NCI-H1930 (cell line): ENCODE measurements around the gene TMEM74B.
"Not testable (repeated sequence)": the region's sequence is repeated elsewhere in the genome, so short reads cannot be mapped to it uniquely, and the experiment has no call there.

ENCODE experiments used
- DNase-seq, 2 experiments: peaks; one replicate each; lab custom pipeline; 2025; lab: John Stamatoyannopoulos, UW

TMEM74B gene

DNA sequence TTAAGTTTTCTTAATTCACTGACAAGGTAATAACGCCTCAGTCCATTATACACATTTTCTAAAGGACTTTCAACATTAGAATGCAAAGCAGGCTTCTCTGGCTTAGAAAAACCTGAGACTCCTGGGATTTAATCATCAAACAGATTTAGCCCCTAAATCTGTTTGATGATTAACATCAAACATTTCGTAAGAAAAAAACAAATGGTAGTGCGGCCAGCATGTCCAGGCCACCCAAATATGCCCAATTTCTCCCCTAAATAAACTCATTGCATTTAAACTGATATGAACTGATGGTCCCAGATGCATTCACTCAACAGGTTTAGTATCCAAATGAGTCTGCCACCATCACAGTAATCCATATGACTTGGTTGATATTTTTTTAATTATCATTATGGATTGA is 6.2 kb downstream of the TMEM74B start:
- DNase-seq = no peak

DNA sequence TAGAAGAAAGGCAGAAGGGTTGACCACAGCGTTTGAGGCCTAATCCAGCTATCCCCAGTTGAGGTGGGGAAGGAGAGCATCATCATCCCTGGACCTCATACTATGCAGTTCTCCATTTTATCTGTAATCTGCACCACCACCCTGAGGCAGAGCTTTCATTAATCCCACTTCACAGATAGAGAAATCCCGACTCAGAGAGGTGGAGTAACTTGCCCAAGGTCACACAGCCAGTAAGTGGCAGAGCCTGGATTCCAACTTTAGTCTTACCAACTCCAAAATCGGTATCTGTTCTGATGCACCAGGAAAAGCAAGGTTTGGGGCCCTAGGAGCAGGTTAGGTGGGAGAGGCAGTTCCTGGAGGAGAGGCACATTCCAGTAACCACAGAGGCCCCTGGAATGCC is 6.7 kb downstream of the TMEM74B start:
- no peak for DNase-seq

DNA sequence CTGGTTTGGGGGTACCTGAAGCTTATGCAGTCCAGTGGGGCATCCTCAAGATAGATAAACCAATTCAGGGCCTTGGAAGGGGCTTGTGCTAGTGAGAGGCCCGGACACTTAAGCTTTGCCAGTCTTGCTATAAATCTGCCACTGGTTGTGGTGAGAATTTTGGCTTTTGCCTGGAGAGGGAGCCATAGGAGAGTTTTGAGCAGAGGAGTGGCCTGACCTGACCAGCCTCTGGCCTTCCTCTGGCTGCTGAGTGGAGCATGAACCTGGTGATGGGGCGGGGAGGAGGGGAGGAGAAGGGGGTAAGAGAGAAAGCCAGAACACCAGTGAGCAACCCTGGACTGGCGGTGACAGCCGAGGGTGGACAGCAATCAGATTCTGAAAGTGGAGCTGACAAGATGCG is 7.1 kb downstream of the TMEM74B start:
- DNase-seq = no peak

DNA sequence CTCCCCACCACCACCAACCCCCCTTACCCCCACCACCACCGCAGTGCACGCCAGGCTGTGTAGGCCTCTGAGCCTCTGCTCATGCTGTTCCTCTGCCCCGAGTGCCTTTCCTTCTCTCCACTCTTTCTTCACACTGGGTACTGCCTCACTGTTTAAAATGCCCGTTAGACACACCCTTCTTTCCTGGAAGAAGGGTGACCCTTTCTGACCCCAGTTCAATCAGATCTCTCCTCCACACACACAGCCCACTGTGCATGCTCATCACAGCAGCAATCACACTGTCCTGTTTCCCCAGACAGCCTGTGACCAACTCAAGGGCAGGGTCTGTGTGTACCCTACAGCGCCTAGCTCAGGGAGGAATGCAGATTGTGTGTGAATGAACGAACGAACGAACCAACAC is 10.0 kb downstream of the TMEM74B start:
- no peak for DNase-seq

DNA sequence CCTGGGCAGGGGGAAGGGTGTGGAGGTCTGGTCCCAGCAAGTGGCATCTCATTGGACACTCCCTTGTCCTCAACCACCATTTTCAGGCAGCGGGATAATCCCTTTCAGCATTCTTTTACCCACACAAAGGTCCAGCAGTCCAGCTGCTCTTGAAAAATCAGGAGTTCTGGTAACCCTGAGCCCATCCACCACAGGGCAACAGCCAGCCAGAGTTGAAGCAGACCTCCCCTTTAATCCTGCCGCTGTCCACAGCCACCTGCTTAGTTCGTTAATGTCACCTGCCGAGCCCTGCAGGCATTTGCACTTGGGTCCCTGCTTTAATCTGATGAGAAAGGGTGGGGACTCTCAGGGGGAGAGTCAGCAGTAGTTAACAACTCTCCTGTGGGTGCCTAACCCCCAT is 11.1 kb downstream of the TMEM74B start:
- DNase-seq = no peak

DNA sequence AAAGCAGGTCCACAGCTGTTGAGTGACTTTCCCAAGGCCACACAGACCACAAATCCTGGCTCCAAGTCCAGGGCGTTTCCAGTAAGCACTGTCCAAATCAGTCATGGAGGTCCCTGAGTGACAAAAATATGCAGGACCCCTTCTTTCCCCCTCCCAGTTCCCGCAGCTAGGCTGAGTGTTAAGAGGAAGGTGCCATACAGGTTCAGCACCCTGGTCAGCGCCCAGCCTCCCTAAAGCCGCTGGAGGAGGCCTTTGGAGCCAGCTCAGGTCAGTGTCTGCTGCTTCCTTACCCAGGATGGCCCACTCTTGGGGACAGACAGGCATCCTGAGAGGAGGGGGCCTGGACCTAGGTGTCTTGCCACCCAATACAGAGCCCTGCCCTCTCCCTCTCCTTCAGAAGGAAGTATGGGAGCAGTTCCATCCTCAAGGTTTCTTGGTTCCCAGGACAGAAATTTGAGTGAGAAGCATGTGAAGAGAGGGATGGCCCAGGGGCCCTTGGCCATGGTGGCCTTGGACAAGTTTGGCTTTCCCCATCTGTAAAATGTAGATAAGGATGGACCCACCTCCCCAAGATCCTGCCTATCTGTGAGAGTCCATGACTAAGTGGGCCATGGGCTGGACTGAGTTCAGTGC is 13.2 kb downstream of the TMEM74B start:
- DNase-seq = no peak

DNA sequence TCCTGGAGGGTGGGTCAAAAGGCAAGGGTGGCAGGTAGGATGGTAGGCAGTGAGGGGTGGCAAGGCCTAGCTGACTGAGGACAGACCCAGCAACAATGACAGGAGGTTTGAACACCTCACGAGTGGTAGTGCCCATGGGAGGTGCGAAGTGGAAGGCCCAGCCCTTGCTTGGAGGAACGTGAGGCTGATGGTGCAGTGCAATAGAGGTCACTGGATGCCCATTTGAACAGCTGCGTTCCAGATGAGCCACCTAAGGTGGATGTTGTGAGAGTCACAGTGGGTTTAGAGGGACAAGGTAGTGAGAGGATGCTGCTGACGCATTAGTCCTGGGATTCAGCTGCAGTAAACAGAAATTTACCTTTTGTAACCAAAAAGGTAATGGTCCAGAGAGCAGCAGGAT is 15.6 kb downstream of the TMEM74B start:
- no peak for DNase-seq

DNA sequence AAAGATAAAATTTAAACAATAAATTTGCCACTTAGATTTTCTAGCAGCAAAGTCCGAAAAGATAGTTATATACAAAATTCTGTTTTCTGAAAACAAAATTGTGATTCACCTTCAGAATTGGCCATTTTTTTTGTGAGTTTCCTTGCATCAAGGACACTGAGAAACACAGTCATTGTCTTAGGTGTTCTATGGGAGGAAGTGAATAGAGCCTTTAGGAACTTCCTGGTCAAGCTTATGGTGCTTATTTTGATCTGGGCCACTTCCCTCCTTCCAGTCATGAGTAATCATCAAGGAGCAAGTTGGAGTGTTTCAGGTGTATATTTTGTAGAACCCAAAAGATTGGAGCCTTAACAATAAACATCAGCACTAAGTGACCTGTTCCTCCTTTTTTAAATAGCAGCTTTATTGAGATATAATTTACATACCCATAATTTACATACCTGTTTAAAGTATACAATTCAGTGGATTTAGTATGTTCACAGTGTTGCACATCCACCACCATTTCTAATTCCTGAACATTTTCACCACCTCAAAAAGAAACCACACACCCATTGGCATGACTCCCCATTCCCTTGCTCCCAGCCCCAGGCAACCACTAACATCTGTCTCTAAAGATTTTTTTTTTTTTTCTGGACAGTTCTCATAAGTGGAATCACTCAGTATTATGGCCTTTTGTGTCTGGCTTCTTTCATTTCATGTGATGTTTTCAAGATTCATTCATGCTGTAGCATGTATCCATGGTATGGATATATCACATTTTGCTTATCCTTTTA is 17.6 kb downstream of the TMEM74B start:
- no peak for DNase-seq

DNA sequence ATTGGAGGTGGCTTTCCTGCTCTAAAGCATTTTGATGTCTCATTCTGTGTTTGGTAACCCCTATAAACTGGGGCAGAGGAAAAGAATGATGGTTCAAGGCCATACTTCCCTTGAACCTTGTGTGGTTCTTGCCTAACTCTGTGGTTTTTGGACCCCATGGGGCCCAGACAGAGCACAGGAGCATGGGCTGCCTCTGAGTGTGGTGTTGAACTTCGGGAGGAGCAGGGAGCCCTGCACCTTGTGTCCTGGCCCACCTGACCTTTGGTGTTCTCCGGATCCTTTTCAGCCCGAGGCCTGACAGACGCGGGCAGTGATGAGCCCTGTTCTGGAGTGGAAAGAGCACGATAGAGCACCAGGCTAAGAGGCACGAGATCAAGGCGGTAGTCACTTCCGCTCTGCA is 18.8 kb downstream of the TMEM74B start:
- DNase-seq = no peak

DNA sequence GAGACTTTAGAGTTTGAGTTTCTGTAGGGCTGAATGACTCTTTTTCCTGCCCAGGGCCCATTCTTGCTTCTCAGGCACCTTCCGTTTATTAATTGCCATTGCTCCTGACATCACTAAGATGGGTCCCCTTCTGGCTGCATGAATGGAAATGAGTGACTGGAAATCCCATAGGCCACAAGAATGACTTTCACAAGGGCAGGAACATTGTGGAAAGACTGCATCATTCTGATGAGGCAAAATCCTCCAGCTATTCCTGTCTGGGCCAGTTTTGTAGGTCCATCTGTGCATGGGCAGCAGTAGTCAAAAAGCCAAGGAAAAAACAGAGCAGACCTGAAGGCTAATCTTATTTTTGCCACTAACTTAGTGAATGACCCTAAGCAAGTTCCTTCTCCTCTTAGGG is 19.3 kb downstream of the TMEM74B start:
- DNase-seq = no peak

DNA sequence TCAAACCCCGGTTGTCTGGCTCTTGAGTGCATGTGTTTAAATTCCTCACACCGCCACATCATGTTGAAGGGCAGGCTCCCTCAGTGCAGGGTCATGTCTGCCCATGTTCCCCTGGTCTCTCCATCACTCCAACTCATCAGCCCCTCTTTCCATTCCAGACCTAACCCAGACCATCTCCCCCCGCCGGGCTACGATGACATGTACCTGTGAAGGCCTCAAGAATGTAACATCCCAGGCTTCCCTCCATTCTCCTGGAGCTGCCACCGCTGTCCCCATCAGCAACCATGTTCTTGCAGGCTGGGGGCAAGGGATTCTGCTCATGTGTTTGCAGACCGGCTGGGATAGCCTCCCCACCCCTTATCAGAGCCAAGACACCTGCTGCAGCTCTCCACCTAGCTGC is 19.9 kb downstream of the TMEM74B start:
- no peak for DNase-seq

DNA sequence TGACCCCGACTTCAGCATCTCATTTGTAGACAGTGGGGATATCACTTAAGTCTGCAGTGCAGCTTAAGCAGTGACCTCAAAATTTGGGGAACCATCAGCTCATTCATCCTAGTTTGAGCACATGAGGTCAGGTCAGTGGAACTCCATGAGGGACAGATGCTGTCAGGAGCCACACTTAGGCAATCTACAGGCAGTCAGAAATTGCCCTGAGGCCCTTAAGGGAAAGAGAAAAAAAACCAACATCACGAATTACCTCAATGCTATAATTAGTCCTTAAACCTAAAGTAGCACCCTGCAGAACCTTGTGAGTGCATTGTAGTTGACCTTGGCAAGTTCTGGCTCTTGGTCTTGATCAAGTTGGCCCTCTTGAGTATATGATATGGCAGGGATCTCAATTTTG is 21.1 kb downstream of the TMEM74B start:
- DNase-seq = no peak

DNA sequence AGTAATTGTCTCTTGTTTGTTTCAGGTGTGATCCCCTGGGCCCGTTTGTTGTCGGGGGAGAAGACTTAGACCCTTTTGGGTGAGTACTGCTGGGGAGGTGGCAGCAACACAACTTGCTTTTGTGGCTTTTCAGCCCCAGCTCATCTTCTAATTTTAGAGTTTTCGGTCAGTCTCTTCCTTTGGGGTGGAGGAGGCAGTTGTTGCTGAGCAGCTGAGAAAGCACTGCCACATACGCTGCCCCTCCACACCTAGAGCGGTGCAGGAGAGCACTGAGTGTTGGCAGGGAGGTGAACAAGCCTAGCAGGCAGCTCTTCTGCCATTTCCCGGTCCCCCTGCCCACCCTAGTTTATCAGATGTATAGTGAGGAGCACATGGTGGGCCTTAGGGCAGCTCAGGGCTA is 21.7 kb downstream of the TMEM74B start:
- DNase-seq = no peak

DNA sequence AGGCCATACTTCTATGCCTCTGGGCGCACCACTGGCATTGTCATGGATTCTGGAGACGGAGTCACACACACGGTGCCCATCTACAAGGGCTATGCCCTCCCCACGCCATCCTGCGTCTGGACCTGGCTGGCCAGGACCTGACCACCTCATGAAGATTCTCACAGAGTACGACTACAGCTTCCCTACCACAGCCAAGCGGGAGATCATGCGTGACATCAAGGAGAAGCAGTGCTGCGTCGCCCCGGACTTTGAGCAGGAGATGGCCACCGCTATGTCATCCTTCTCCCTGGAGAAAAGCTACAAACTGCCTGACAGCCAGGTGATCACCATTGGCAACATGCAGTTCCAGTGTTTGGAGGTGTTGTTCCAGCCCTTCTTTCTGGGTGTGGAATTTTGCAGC is 23.8 kb downstream of the TMEM74B start:
- DNase-seq = no peak

DNA sequence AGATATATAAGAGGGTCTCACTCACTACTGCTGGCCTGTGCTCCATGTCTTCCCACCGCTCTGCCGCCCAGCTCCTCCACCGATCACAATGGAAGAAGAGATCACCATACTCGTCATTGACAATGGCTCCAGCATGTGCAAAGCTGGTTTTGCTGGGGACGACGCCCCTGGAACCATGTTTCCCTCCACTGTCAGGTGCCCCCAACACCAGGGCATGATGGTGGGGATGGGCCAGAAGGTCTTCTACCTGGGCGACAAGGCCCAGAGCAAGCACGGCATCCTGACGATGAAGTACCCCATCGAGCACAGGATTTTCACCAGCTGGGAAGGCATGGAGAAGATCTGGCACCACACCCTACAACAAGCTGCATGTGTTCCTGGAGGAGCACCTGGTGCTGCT is 24.3 kb downstream of the TMEM74B start:
- DNase-seq = no peak

DNA sequence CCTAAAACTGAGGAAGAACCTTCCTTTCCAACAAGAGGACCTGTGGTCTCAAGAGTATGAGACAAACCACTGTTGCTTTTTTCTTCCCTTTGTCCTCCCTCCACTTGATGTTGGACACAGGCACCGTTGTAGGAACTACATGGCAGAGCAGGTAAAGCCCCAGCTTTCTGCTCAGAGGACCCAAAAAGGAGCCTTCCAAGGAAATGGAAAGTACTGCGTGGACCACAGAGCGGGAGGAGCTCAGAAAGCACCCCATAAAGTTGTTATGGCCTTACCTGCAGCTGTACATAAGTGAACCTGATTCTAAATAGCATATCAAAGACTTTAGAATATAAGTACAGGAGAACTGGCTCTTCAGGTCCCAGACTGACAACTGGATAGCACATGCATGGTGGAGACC is 29.4 kb downstream of the TMEM74B start:
- DNase-seq = no peak

DNA sequence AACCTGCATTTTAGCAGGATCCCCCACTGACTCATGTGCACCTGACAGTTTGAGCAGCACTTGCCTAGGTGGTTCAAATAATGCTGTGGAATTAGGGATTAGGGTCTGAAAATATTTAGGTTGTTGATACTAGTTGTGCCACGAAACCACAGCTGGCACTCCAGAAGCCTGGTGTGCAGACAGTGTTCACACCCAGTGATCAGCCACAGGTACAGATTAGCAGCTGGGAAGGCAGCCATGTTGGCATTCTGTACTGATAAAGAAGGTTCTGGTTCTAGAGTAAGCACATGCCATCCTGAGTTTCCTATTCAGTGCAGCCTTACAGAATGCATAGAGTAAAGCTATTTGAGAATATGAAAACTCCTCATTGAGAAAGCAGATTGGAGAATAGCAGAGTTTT is 30.1 kb downstream of the TMEM74B start:
- no peak for DNase-seq

DNA sequence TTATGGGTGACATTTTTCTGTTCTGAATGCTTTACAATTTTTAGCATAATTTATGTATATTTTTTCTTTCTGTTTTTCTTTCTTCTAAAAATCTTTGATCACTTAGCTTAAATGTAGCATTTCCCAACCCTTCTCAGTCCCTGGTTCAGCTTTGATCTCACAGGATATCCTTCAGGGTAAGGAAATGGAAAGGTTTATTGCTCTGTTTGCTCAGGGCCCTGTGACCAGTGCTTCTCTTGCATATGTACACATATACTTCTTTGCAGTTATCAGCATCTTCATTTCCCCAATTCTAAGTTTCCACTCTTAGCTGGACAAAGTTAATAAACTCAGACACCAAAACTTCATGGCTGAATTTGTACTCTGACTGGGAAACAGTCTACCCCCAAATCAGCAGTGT is 30.6 kb downstream of the TMEM74B start:
- DNase-seq = no peak

DNA sequence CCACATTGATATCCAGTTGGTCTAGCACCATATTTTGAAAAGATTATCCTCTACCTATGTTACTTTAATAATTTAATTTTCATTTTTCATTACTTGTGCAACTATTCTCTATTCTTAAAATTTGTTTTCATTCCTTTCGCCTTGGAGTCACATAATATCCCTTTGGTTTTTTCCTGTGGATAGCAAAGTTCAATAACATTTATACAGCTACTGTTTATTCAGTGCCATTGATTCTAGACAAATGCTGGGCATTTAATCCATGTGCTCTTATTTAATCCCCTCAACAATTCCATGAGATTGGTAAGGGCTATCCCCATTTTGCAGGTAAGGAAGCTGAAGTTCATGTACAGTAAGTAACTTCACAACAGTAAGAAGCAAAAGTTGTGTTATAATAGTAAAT is 33.8 kb downstream of the TMEM74B start:
- DNase-seq = no peak

DNA sequence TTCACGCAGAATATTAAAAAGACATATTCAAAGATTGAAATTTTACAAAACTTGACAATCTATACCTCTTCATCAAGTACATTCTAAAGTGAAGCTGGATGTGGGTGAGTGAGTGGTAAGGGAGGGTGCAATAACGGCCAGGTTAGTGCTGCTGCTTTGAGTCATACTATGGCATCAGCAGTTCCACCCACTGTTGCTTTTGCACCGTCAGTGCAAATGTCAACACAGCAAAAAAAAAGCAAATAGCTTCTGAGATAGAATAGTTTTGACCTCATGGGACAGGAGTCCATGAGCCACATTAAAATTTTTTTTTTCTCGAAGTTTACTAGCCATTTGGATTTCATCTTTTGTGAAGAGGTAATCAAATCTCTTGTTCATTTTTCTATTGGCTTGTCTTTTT is 34.6 kb downstream of the TMEM74B start:
- DNase-seq = no peak

DNA sequence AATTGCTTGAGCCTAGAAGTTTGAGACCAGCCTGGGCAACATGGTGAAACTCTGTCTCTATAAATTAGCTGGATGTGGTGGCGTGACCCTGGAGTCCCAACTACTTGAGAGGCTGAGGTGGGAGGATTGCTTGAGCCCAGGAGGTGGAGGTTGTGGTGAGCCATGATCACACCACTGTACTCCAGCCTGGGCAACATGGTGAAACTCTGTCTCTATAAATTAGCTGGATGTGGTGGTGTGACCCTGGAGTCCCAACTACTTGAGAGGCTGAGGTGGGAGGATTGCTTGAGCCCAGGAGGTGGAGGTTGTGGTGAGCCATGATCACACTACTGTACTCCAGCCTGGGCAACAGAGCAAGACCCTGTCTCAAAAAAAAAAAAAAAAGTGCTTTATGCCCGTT is 35.0 kb downstream of the TMEM74B start:
- DNase-seq = not testable (repeated sequence)

DNA sequence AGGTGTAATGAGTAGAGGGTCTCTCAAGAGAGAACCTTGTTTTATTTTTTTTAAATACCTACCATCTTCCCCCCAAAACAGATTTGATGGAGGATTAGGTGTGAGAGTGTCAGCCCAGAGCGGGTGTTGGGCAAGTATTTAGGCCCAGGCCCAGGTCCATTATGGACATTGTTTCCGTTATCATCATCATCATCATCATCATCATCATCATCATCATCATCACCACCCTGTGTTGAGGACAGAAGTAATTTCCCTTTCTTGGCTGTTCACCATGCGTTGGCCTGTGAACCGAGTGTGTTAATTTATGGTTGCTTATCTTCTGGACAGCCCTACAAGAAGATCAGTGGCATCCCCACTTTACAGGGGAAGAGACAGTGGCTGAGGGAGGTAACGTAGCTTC is 37.8 kb downstream of the TMEM74B start:
- DNase-seq = no peak

DNA sequence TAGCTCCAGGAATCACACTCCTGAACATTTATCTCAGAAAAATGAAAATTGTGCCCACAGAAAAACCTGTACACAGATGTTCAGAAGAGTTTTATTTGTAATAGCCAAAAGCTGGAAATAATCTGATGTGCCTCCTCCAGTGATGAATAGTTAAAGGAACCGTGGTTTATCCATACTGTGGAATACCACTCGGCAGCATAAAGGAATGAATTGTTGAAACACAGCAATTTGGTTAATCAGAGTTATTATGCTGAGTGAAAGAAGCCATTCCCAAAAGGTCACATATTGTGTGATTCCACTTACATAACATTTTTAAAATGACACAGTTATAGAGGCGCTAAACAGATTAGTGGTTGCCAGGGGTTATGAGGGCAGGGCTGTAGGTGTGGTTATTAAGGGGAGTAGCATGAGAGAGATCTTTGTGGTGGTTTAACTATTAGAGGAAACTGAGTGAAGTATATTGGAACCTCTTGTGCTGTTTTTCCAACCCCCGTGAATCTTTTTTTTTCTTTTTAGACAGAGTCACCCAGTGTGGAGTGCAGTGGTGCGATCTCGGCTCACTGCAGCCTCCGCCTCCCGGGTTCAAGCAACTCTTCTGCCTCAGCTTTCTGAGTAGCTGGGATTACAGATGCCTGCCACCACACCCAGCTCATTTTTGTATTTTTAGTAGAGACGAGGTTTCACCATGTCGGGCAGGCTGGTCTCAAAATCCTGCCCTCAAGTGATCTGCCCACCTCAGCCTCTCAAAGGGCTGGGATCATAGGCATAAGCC is 40.2 kb downstream of the TMEM74B start:
- DNase-seq = no peak
